ENCODE measurements around the gene ANGPTL4.
"Not testable (repeated sequence)": the region's sequence is repeated elsewhere in the genome, so short reads cannot be mapped to it uniquely, and the experiment has no call there.

Gene ANGPTL4

GRCh38 chr19:8334458-8335342 lies 29.3 kb upstream of the ANGPTL4 start:
- DNase-seq = no peak

- no peak for DNase-seq
These were observed 28.4 kb upstream of the ANGPTL4 start for GRCh38 chr19:8335343-8336071.

GRCh38 chr19:8336072-8336569 lies 27.8 kb upstream of the ANGPTL4 start:
- no peak for DNase-seq

DNA sequence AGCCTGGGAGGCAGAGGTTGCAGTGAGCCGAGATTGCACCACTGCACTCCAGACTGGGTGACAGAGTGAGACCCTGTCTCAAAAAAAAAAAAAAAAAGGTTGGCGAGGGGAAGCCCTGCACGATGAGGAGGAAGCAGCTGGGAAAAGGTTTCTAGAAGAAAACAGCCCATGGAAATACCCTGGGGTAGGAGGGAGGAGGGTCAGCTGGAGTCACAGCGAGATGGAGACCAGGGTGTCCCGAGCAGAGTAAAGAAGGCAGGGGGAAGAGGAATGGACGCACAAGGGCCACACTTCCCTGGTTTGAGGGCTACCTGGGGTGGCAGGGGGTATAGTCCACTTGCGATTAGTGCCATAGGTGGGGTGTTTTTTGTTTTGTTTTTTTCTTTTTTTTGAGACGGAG lies 27.3 kb upstream of the ANGPTL4 start:
- DNase-seq = no peak

GRCh38 chr19:8337728-8338127 lies 26.2 kb upstream of the ANGPTL4 start:
- no peak for DNase-seq

DNA sequence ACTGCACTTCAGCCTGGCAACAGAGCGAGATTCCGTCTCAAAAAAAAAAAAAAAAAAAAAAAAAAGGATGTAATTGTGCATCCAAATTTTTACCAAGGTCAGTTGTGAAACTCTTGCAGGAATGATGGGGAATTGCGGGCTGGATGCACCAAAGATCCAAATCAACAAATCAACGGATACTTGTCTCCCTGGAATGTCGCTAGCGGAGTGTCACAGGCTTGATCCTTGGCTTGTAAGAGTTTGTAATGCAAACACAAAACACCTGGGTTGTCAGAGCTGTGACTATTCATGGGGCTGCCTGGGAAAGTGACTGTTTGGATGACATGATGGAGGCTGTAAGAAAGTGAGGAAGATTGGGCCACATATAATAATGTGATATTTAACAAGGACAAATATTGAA lies 25.1 kb upstream of the ANGPTL4 start:
- no peak for DNase-seq

- no peak for DNase-seq
These were observed 23.4 kb upstream of the ANGPTL4 start for GRCh38 chr19:8340341-8341096.

DNA sequence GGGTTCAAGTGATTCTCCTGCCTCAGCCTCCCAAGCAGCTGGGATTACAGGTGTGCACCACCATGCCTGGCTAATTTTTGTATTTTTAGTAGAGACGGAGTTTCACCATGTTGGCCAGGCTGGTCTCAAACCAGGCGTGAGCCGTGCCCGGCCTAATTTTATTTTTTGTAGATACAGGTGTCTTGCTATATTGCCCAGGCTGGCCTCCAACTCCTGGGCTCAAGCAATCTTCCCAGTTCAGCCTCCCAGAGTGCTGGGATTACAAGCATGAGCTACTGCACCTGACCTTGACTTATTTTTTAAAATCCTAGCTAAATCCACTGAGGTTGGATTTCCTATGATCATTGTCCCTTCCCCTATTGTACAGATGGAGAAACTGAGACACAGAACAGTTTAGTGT lies 22.5 kb upstream of the ANGPTL4 start:
- DNase-seq = not testable (repeated sequence)

- no peak for DNase-seq
These were observed 21.7 kb upstream of the ANGPTL4 start for GRCh38 chr19:8342316-8342683.

- peak; percentile 84 for DNase-seq
These were observed 21.1 kb upstream of the ANGPTL4 start, which contains the start of gene KANK3 for GRCh38 chr19:8342684-8343482. Gene KANK3, minus strand, starts transcription at chr19:8343262. Its CDS starts 5,434 bp downstream, at chr19:8337828.

DNA sequence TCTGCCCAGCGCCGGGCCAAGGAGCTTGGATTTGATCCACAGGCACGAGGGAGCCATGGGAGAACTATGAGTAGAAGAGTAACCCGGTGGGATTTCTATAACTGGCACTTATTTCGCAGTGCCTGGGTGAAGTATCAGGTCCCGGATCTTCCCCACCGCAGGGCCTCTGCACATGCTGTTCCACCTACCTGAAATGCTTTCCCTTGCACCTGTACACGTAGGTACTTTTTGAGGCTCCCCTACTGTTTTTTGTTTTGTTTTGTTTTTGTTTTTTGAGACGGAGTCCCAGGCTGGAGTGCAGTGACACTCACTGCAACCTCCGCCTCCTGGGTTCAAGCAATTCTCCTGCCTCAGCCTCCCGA lies 20.5 kb upstream of the ANGPTL4 start:
- no peak for DNase-seq

GRCh38 chr19:8349629-8350372 lies 14.2 kb upstream of the ANGPTL4 start:
- DNase-seq = not testable (repeated sequence)

- no peak for DNase-seq
These were observed 11.7 kb upstream of the ANGPTL4 start for GRCh38 chr19:8352134-8352827.

DNA sequence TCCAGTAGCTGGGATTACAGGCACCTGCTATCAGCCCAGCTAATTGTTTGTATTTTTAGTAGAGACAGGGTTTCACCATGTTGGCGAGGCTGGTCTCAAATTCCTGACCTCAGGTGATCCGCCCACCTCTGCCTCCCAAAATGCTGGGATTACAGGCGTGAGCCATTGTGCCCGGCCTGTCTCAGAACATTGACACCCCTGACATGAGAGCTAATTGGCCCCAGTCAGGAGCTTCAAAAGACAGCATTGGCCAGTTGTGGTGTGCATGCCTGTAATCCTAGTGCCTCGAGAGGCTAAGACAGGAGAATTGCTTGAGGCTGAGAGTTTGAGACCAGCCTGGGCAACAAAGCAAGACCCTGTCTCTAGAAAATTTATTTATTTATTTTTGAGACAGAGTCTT lies 11.1 kb upstream of the ANGPTL4 start:
- not testable (repeated sequence) for DNase-seq

- DNase-seq = no peak
These were observed 8.1 kb upstream of the ANGPTL4 start for GRCh38 chr19:8355631-8356402.

DNA sequence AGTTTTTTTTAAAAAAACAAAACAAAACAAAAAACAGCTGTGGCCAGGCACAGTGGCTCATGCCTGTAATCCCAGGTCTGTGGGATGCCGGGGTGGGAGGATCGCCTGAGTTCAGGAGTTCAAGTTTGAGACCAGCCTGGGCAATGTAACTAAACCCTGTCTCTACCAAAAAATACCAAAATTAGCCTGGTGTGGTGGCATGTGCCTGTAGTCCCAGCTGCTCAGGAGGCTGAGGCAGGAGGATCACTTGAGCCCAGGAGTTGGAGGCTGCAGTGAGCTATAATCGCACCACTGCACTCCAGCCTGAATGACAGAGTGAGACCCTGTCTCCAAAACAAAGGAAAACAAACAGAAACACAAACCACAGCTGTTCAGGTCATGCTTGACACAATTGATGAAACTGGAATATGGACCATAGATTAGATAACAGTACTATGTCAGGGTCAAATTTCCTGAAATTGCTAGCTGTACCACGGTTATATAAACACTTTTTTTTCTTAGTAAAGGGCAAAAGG lies 6.9 kb upstream of the ANGPTL4 start:
- no peak for DNase-seq

- no peak for DNase-seq
These were observed 5.0 kb upstream of the ANGPTL4 start for GRCh38 chr19:8358948-8359347.

DNA sequence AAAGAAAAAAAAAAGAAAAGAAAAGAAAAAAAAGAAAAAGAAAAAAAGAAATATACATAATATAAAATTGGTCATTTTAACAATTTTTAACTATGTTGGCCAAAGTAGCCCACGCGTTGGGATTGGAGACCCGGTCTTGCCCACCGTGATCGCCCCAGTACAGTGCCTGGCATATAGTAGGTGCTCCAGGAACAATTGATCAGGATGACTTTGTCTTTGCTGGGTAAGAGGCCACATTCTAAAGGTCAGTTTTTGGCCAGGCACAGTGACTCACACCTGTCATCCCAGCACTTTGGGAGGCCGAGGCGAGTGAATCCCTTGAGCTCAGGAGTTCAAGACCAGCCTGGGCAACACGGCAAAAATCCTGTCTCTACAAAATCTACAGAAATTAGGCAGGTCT lies 3.8 kb upstream of the ANGPTL4 start:
- DNase-seq = no peak

DNA sequence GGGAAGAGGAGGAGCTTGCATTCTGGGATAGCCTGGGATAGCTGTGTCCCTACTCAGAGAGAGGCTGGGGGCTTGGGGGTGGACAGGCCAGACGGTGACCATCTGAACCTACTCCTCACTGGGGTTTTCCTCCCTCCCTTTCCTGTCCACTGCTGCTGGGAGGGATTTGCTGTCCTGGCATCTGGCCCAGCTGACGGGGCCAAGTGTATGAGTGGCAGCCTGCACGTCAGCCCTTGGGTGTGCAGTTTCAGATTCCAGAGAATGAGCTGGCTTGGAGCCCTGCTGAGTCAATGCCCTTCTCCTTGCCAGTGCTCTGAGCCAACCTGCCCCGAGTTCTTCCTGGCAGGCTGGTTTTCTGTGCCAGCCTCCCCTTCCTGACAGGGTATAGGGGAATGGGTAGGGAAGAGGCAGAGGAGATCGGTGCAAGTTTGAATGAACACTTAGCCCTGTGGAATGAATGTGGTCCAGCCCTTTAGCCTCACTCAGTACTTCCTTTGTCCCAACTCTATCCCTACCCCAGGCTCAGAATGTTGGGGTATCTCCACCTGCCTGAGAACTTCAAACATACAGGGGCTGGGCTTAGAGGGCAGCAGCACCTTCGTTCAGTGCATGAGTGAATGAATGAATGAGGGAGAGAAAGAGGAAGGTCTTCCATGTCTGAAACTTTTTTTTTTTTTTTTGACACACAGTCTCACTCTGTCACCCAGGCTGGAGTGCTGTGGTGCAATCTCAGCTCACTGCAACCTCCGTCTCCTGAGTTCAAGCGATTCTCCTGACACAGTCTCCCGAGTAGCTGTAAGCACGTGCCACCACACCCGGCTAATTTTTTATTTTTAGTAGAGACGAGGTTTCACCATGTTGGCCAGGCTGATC lies 1.8 kb upstream of the ANGPTL4 start:
- DNase-seq = no peak

All from NCI-H1048 (cell line).